Fibroblast of peridontal ligament (primary cell): ENCODE data around the gene GDAP2.
A peak's percentile ranks its signal among the peaks of the same experiment; 100 is the strongest.
"Not testable (repeated sequence)": the region's sequence is repeated elsewhere in the genome, so short reads cannot be mapped to it uniquely, and the experiment has no call there.

ENCODE experiments used
- DNase-seq: peaks from one replicate; pipeline ENCODE4 v3.0.0-alpha.2; 2010; ENCODE audit errors: extremely low read depth

The GDAP2 gene

DNA sequence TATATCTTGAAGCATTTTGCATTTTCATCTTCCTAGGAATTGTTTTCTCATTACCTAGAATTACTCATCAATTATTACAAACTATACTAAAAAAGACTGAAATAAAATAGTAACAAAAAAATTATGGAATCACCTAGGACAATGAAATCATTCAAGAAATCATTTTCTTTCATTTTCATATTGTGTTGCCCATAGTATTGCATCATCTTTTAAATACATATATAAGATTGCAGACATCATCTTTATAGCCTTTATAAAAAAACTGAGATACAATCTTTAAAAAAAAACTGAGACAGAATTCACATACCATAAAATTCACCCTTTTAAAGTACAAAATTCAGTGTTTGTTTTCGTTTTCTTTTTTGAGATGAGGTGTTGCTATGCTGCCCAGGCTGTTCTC, 29.6 kb downstream of the GDAP2 start:
- no peak for DNase-seq

DNA sequence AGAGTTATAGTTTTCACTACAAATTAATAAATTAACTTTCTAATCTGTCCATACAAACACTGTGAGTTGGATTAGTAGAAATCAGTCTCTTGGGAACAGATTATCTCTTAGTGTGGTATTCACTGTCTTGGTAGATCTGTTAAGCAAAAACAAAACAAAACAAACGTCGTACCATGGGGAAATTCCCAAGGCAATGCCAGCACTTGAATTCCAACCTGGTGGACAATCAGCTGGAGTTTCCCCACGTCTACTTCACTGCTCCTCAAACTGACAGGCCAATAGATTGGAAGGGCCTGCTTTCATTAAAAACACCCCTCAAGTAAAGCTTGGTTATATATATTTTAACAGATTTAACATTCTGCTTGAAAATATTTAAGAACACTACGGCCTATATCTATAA, 31.9 kb downstream of the GDAP2 start:
- no peak for DNase-seq

DNA sequence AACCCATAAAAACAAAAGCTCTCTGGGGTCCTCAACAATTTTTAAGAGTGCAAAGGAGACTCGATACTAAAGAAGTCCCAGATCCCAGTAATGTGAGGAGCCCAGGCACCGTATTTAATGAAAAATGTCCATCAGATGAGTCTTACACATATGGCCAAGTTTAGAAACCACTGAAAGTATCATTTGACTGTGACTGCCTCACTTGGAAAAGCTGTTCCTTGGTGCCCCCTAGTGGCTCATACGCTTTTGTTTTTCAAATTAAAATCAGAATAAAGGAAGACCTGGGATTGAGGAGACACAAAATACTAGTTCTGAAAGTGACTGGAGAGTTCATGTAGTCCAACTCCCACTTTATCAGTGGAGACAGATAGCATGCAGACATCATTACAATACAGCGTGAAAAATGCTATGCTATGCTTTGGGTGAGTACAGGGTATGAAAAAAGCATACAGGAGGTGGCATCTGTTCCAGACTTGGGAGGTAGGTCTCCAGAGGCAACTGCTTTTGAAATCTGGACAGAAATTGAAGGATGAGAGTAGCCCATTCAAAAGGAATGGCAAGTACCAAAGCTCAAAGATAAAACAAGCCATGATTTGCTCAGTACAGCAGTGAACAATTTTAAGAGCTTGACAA, 33.8 kb downstream of the GDAP2 start:
- DNase-seq = peak; percentile 96

DNA sequence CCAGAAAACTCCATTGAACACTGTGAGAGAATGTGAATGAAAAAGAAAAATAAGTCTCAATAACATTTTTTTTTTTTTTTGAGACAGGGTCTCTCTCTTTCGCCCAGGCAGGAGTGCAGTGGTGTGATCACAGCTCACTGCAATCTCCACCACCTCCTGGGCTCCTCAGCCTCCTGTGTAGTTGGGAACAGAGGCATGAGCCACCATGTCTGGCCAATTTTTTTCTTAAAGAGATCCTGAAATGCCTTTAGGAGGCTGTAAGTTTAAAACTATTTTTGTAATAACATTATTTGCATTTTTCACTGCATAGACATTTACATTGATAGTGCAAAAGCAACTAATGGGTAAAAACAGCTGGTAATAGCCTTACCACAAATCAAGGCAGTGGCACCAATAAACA, 35.3 kb downstream of the GDAP2 start:
- DNase-seq = no peak

DNA sequence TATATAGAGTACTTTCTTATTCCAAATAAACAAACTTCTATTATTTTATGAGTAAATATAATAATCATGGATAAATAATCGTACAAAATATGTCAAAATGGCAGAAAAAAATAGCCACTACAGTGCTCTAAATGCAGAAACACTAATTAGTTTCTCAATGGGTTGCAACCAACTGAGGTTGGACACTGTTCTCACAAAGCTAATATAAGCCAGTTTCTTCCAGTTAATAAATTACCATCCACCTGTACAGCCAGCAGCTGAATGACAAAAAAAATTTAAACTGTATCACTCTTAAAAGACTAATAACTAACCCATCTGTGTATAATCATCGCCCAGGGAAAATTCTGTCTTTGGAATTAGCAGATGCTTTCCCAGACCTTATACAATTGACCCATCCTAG, 36.9 kb downstream of the GDAP2 start:
- DNase-seq = no peak

DNA sequence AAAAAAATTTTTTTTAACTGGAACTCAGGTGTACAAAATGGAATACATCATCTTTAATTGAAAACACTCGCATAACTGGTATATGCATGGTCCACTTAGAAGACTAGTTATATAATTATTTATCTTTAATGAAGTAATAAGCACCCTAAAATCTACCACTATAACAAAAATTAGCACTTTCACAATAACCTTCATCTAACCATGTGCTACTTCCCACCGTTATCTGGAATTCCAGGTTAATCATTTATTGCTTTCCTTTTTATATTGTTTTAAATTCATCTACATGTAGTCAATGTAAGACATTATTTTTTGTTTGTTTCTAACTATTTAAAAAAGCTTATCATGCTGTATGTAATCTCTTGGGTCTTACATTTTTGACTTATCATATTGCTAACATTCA, 39.0 kb downstream of the GDAP2 start:
- DNase-seq = no peak

DNA sequence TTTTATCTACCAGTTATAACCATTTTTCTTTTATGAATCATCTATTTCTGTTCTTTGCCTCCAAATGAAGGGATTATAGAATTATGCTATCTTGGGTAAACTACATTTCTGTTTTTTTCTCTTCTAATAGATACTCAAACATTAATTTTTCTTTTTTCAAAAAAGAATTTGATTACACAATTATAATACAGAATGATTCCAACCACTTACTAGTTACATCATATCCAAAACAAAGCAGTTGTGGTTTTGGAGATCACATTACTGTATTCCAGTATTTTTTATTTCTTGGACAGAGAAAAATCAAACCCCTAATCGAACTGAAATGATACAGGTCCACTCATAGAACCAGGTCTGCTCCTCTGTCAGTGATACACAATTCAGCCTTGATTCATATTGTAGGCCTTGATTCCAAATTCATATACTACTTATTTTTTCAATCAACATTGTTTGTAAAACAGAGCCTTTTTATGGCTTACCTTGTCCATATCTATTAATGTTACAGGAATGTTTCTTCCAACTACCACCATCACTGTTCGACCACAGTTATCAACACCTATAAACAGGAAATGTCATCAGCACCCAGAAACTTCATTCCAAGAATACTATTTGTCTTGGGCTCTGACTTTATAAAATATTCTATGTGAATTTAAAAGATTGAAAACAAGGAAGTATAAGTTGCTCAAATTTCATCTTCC, 43.2 kb downstream of the GDAP2 start:
- peak; percentile 59 for DNase-seq

DNA sequence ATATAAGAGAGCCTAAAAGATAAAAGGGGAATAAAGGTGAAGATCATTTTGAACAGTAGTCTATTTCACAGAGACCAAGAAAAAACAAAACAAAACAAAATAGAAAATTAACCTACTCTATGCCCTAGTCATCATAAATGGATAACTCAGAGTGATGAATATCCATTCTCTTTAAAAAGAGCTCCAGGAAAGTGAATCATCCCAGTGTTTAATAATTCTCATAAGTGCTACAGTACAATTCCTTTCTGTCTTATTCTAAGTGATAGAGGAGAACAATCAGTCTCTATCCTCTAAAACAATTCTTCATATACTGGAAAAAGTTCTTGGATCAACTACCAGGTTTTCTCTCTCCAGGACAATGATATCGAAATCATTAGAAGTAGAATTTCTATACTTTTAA, 45.8 kb downstream of the GDAP2 start:
- no peak for DNase-seq

DNA sequence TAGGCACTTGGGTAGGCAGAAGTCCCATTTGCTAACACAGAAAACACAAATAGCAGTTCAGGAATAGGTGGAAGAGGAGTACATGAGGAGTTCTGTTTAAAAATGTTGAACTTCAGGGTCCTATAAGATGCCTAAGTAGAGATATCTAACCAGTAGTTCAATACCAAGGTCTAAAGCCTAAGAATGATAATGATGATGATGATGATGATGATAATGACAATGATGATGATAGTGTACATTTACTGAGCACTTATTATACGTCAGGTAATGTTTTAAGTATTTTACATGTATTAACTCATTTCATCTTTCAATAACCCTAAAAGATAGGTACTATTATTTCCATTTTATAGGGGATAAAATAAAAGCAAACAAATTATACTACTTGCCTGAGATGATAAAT, 50.1 kb downstream of the GDAP2 start:
- DNase-seq = no peak

DNA sequence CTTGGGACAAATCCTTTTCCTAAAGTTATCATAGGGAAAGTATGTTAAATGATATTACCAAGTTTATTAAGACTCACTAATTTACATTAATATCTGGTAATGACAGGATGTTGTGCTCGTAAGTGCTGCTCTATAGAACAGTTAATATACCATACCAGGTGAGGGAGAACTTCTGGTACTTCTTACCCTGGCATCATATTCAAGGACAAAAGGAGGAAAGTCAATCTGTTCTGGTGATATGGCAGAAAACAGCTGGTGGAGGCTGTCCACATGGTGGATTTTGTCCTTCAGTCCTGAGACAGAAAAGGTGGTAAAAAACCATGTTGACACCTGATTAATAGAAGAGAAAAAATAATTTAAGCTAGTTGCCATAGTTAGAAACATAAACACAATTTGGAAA, 51.6 kb downstream of the GDAP2 start:
- DNase-seq = no peak

DNA sequence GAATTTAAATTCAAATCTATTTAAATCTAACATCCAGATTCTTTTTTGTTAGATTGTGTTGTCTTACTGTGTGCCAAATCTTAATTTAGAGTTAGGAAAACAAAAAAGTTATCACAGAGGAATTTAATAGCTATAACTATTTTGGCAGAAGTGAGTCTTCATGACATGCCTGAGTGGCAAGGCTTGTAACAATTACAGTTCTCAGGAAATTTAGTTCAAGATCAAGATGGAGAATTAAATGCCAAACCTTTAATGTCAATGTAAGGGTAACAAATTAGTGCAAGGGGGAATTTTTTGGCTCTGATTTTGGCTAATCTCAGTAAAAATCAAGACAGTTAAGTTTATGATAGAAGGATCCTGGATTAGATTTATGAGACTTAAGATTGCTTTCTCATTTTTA, 58.4 kb downstream of the GDAP2 start:
- peak; percentile 3 for DNase-seq

DNA sequence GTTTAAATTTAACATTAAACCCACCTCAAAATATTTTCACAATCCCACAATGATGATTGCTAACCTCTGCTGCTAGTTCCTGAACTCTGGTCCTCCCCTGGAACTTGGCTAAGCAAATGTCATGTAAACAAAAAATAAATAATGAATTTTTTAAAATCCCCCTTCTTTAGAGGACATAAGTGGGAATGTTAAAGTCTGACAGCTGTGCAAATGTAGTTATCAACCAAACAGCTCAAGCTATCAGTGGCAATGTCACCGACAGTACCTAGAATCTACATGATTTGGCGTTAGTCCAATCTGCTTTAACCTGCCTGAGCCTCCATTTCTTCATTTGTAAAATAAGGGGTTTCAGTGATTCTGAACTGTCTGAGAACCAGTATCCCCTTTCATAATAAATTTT, 67.7 kb downstream of the GDAP2 start:
- no peak for DNase-seq

DNA sequence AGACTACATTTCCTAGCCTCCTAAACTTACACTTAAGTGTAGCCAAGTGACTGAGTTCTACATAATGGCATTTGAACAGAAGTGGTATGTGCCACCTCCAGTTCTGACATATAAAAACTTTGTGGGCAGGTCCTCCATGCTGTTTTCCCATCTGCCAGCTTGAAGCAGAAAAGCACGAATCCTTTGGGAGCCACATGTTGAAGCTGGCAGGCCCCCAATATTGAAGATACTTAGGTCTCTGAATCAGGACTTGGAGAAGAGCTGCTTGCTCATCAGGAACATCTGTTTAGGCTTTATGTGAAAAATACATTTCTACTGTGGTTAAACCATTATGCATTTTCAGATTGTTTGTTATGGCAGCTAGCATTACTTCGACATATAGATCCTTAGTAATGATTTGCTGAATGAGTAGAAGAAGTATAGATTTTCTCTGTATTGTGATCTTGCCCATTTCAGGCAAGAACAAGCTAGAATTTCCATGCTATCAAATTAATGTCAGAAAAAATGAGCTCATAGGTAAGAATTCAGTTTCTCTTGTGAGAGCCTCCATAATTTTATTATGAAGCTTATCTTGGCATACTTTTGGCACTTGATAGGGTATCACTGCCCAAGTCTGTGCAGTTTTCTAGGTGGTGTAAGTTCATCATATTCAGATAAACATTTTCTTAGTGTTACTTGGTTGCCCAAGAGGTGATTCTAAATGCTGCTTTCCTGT, 68.4 kb downstream of the GDAP2 start:
- peak; percentile 90 for DNase-seq

DNA sequence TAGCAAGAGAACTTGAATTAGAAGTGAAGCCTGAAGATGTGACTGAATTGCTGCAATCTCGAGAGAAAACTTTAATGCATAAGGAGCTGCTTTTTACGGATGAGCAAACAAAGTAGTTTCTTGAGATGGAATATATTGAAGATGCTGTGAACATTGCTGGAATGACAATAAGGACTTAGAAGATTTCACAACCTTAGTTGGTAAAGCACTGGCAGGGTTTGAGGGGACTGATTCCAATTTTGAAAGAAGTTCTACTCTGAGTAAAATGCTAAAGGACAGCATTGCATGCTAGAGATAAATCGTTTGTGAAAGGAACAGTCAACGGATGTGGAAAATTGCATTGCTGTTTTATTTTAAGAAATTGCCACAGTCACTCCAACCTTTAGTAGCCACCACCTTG, 69.5 kb downstream of the GDAP2 start:
- DNase-seq = no peak

DNA sequence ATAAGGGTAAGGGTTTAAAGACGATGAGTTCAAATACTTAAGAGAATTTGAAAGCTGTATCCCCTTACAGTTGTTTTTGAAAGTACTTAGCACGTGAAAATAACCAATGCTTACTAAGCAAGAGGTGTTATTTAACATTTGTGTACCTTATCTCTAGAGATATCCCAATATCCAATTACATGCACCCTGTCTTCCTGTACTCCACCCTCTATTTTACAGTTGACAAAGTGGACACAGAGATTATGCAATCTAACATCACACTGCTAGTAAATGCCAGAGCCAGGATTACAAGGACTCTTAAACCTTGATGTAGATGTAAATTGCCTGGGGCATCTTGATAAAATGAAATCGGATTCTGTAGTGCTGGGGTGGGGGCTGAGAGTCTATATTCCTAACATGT, 72.0 kb downstream of the GDAP2 start:
- DNase-seq = no peak

DNA sequence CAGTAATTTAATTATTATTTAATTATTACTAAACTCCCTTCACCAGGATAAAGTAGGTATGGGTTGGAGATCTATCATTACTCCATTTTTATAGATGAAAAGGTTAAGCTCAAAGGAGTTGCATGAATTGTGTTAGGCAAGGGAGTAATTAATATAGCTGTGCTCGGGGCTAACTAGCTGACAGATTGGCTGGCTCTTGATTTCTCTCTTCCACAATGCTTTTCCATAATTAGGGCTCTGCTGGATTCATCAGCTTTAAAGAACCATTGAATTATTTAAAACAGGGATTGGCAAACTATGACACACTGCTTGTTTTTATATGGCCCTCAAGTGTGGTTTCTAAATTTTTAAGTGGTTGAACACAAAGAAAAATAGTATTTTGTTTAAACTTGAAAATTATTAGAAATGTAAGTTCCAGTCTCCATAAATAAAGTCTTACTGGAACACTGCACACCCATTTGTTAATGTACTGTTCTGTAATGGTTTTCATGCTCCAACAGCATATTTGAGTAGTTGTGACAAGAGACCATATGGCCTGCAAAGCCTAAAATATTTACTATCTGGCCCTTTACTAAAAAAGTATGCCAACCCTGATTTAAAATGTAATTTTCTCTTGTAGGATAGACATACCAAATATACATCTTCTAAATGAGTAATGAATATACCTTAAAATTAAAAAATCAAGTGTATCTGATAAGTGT, 76.4 kb downstream of the GDAP2 start:
- DNase-seq = no peak

DNA sequence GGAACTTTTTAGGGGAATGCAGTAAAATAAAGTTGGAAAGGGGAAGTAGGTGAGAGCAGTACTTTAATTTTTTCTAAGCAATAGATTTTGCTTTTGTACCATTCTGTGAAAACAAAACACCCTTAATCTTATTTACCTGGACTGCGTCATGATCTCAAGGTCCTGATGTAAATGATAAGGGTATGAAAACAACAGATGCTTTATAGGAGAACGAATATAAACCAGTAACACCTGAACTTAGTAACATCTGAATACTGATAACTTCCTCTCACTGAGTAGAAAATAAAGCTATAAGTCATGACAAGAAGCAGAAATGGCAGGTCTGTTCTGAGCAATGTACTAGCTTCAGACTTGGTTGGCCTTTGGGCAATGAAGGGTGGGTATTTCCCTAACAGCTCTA, 77.7 kb downstream of the GDAP2 start:
- DNase-seq = no peak

DNA sequence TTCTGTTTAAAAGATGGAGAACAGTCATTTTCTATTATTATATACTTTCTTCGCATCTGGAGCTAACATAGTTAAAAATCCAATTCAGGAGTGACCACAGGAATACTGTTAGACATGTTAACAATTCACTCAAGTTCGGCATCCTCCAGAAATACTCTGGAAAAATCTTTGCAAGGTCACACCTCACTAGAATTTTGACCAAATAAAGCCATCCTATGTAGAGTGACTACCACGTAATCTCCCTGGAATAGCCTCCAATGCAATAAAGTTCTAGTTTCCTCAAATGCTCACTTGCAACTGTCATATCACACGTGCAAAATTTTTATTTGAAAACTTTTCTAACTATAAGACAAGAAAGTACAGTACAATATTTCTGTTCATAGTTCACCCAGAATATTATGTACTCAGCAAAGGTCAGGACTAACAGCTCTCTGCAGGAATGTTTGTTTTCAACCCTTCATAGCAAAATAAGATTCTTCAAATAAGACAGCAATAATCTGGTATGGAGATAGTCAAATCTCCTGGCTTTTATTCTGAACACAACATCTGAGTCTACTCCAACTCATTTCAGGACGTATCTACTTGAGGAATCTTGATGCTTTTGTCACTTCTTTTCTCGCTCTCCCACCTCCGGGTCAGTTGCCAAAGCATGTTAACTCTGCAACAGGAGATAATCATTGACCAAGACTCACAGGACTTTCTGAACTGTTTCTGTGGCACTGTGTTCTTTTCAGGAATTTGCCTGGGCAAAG, 82.6 kb downstream of the GDAP2 start:
- DNase-seq = no peak

DNA sequence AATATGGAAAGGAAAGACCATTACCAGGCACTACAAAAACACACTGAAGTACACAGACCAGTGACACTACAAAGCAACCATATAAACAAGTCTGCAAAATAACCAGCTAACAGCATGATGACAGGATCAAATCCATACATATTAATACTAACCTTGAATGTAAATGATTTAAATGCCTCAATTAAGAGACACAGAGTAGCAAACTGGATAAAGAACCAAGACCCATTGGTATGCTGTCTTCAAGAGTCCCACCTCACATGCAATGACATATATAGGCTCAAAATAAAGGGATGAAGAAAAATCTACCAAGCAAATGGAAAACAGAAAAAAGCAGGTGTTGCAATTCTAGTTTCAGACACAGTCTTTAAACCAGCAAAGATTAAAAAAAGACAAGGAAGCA, 84.9 kb downstream of the GDAP2 start:
- DNase-seq = not testable (repeated sequence)

DNA sequence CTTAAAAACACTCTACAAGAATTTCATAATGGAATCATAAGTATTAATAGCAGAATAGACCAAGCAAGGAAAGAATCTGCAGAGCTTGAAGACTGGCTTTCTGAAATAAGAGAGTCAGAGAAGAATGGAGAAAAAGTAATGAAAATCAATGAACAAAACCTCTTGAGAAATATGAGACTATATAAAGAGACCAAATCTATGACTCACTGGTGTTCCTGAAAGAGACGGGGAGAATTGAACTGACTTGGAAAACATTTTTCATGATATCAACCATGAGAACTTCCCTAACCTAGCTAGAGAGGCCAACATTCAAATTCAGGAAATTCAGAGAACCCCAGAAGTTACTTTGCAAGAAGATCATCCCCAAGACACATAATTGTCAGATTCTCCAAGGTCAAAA, 85.6 kb downstream of the GDAP2 start:
- no peak for DNase-seq

DNA sequence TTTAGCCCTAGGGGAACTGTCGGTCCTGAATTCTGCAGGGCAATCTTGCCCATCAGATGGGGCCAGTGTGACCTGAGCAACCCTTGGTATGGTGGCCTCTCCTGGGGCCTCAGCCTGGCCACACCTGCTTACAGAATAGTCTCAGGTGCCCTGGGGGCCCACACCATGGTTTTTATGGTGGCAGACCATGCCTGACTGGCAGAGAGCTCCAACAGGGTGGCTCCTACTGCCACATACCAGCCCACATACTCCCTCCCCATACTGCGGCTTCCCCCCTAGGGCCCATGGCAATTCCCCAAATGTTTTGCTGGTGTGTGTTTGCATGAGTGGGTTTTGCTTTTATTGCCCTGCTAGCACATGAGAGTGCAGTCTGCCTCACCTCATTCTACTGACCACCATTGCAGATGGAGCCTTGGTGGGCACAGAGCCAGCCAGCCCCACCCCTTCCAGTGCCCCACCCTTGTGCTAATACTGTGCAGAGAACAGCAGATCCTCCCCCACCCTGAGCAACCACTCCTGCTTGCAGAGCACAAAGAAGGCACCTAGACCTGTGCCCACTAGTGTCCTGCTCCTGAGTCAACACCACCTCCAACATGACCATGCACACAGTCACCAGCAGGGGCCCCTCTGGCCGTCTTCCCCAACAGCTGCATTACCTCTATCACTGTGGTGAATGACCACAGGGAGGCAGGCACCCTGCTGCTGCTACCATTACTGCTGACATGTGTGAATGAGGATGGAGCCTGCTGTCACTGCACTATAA, 86.8 kb downstream of the GDAP2 start:
- no peak for DNase-seq
